GM12874 (cell line): ENCODE measurements around the gene MEIS1.

Experiments
- CTCF ChIP-seq: IDR thresholded peaks from 2 replicates; pipeline ENCODE4 v1.5.1; 2011; ENCODE audit warnings: low read depth, mild to moderate bottlenecking, control low read depth, low read length, moderate library complexity; ENCODE audit not compliant: insufficient read depth

Gene MEIS1

GRCh38 chr2:66443186-66443978, 8.5 kb downstream of the MEIS1 start:
- TF ChIP-seq CTCF = no peak

- no peak for TF ChIP-seq CTCF
These were observed 9.3 kb downstream of the MEIS1 start for GRCh38 chr2:66443979-66444861.

GRCh38 chr2:66445076-66445924, 10.4 kb downstream of the MEIS1 start:
- no peak for TF ChIP-seq CTCF

- TF ChIP-seq CTCF = no peak
These were observed 11.3 kb downstream of the MEIS1 start for GRCh38 chr2:66445925-66446871.

- TF ChIP-seq CTCF = no peak
These were observed 12.0 kb downstream of the MEIS1 start for GRCh38 chr2:66446941-66447340.

- TF ChIP-seq CTCF = no peak
These were observed 12.8 kb downstream of the MEIS1 start for GRCh38 chr2:66447677-66448076.
